Activated B cell treated with CpG ODN at 0.5 μM for 24 hours (primary cell): Measurements from ENCODE around the gene PCDHGC5. TPM values are rescaled to one million over a fixed set of nuclear protein-coding genes. Genes with fewer than 3 reads are reported as not detected.

Source experiments
- ATAC-seq: fragments of 200-7000 bp; cut with Tn5 transposase; one replicate; pipeline ENCODE4 v1.10.0; 2021; ENCODE audit warnings: low read depth, mild to moderate bottlenecking, moderate library complexity
- CTCF ChIA-PET: fragments of 350-600 bp; sonication (Branson Sonifier 250); formaldehyde crosslinking; loops from one replicate; lab custom pipeline; 2021; ENCODE audit warnings: antibody characterized with exemption; lab: Charles Lee
- POLR2A ChIA-PET: fragments of 350-600 bp; sonication (Branson Sonifier 250); formaldehyde crosslinking; loops from one replicate; lab custom pipeline; 2021; ENCODE audit warnings: antibody characterized with exemption; lab: Charles Lee
- DNase-seq: peaks from one replicate; pipeline ENCODE4 v3.0.0; 2022
- H3K27ac Mint-ChIP-seq: one replicate; pipeline ENCODE4 v1.8.0; 2020; ENCODE audit warnings: mixed read lengths
- H3K27me3 Mint-ChIP-seq: one replicate; pipeline ENCODE4 v1.8.0; 2021; ENCODE audit warnings: mixed read lengths
- H3K36me3 Mint-ChIP-seq: one replicate; pipeline ENCODE4 v1.8.0; 2021; ENCODE audit warnings: low read depth, mixed read lengths
- H3K4me1 Mint-ChIP-seq: one replicate; pipeline ENCODE4 v1.8.0; 2021; ENCODE audit warnings: mixed read lengths
- H3K4me3 Mint-ChIP-seq: one replicate; pipeline ENCODE4 v1.8.0; 2020; ENCODE audit warnings: mild to moderate bottlenecking, mixed read lengths
- H3K9me3 Mint-ChIP-seq: one replicate; pipeline ENCODE4 v1.8.0; 2020; ENCODE audit warnings: mixed read lengths
- CTCF ChIP-seq: fragments of 200-600 bp; IDR thresholded peaks from one replicate; pipeline ENCODE4 v1.8.0; 2022; ENCODE audit warnings: antibody characterized with exemption, mild to moderate bottlenecking
- intact Hi-C: fragments of 100-400 bp; cut with micrococcal nuclease; formaldehyde crosslinking; loops from one replicate; pipeline ENCODE4 v1.15.1; 2024
- total RNA-seq: library from RNA; stranded (reverse); gene quantifications from 2 replicates; pipeline ENCODE4 v1.2.3, GENCODE V29; 2022

PCDHGC5 gene
- total RNA-seq, 1 donor from 2014 or later = 0.38 TPM

DNA sequence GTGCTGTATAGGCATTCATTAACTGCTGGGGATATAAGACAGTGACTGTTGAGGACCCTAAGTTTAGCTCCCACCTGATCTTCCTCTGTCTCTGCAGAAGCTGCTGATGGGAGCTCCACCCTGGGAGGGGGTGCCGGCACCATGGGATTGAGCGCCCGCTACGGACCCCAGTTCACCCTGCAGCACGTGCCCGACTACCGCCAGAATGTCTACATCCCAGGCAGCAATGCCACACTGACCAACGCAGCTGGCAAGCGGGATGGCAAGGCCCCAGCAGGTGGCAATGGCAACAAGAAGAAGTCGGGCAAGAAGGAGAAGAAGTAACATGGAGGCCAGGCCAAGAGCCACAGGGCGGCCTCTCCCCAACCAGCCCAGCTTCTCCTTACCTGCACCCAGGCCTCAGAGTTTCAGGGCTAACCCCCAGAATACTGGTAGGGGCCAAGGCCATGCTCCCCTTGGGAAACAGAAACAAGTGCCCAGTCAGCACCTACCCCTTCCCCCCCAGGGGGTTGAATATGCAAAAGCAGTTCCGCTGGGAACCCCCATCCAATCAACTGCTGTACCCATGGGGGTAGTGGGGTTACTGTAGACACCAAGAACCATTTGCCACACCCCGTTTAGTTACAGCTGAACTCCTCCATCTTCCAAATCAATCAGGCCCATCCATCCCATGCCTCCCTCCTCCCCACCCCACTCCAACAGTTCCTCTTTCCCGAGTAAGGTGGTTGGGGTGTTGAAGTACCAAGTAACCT lies 22.1 kb downstream of the PCDHGC5 start:
- peak overlapping the region; percentile 32 for H3K4me3 Mint-ChIP-seq
- H3K27me3 Mint-ChIP-seq = no peaks in the 10 kb centered on the region
- intact Hi-C loops = loop anchor here (1.0 to 5.0 kb wide), 3 partner anchors 34 to 191 kb away; partner anchors contain the start of genes DIAPH1 and TAF7

GRCh38 chr5:141511771-141512325 lies 23.0 kb downstream of the PCDHGC5 start:
- peaks cover 90% of the 10 kb centered on the region for H3K4me1 Mint-ChIP-seq
- H3K9me3 Mint-ChIP-seq = no peaks in the 10 kb centered on the region
- H3K4me3 Mint-ChIP-seq = peak overlapping the region; percentile 32
- ATAC-seq (no peak), DNase-seq (no peak)
- TF ChIP-seq CTCF = no peak
- peak overlapping the region; percentile 62 for H3K27ac Mint-ChIP-seq
- H3K36me3 Mint-ChIP-seq = peaks cover 28% of the 10 kb centered on the region
- POLR2A ChIA-PET = interaction anchor here (0.9 to 5.3 kb wide), 3 partner anchors 11 to 191 kb away, joined by 3 to 24 read pairs (median 9); partner anchors contain the start of gene TAF7
- CTCF ChIA-PET = interaction anchor here (0.8 to 5.2 kb wide), 11 partner anchors 10 to 91 kb away, joined by 3 to 44 read pairs (median 7); partner anchors contain the start of genes PCDHGA11 and PCDHGA12
- intact Hi-C loops = loop anchor here (1.0 to 5.0 kb wide), 5 partner anchors 20 to 192 kb away; partner anchors contain the start of genes DIAPH1, PCDHGA12 and TAF7
- no peaks in the 10 kb centered on the region for H3K27me3 Mint-ChIP-seq

More for the DNA sequence above, 22.1 kb downstream of the PCDHGC5 start:
- peaks cover 19% of the 10 kb centered on the region for H3K36me3 Mint-ChIP-seq
- TF ChIP-seq CTCF = no peak
- ChIA-PET CTCF (interaction anchor here (1.0 to 5.2 kb wide), 6 partner anchors 9 to 90 kb away, joined by 3 to 44 read pairs (median 6); partner anchors contain the start of genes PCDHGA11 and PCDHGA12), POLR2A (interaction anchor here (0.8 to 5.3 kb wide), 3 partner anchors 20 to 191 kb away, joined by 3 to 24 read pairs (median 4); partner anchors contain the start of genes PCDHGA12 and TAF7)
- peak overlapping the region; percentile 62 for H3K27ac Mint-ChIP-seq
- peak; percentile 73 for ATAC-seq
- H3K4me1 Mint-ChIP-seq = peaks cover 89% of the 10 kb centered on the region
- peak; percentile 52 for DNase-seq
- H3K9me3 Mint-ChIP-seq = no peaks in the 10 kb centered on the region

- Mint-ChIP-seq H3K9me3 (no peaks in the 10 kb centered on the region), H3K27me3 (no peaks in the 10 kb centered on the region), H3K4me3 (peak overlapping the region; percentile 85), H3K4me1 (peaks cover 84% of the 10 kb centered on the region), H3K36me3 (peaks cover 33% of the 10 kb centered on the region), H3K27ac (peak overlapping the region; percentile 20)
- ChIA-PET CTCF (interaction anchor here (0.8 to 5.2 kb wide), 18 partner anchors 9 to 91 kb away, joined by 3 to 44 read pairs (median 4); partner anchors contain the start of genes PCDHGA11 and PCDHGA12), POLR2A (interaction anchor here (0.6 to 5.3 kb wide), 4 partner anchors 11 to 192 kb away, joined by 3 to 24 read pairs (median 6); partner anchors contain the start of gene TAF7)
- DNase-seq (peak; percentile 66), ATAC-seq (no peak)
- peak; percentile 37 for TF ChIP-seq CTCF
- intact Hi-C loops = loop anchor here (1.0 to 5.0 kb wide), 3 partner anchors 20 to 105 kb away; partner anchors contain the start of genes DIAPH1 and PCDHGA12
Measured at GRCh38 chr5:141512390-141512910, 23.6 kb downstream of the PCDHGC5 start.

DNA sequence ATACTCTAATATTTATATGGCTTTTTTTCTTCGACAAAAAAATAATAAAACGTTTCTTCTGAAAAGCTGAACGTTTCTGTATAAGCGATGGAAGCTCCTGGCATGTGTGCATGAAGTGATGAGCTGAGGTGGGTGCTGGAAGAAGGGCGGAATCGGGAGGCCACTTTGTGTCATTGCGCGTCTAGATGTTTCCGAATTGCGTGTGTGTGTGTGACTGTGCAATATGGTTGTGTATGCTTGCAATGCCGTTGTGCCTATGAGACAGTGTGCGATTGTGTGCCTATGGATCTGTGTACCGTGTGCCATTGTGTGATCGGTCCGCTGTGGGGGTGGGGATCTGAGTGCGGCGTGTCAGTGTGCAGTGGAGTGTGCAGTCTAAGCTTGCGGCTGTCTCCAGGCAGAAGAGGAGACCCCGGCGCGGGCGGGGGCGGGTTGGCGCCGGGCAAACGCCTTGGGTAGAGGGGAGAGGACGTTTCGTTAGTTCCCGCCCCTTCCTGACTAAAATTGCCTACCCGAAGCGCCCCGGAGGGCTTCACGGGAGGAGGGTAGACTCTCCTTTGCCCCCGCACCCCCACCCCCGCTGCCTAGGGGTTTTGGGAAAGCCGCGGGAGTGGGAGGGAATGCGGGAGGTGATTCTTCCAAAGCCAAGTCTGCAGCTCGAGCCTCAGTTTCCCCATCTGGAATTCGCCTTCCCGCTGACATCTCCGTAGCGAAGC lies 24.2 kb downstream of the PCDHGC5 start:
- Mint-ChIP-seq H3K27me3 (no peaks in the 10 kb centered on the region), H3K4me3 (peak overlapping the region; percentile 85), H3K27ac (peak overlapping the region; percentile 20), H3K4me1 (peaks cover 77% of the 10 kb centered on the region), H3K36me3 (peaks cover 39% of the 10 kb centered on the region), H3K9me3 (no peaks in the 10 kb centered on the region)
- peak; percentile 7 for ATAC-seq
- intact Hi-C loops = loop anchor here (1.0 to 5.0 kb wide), 3 partner anchors 21 to 104 kb away; partner anchors contain the start of genes DIAPH1 and PCDHGA12
- POLR2A ChIA-PET = interaction anchor here (0.6 to 5.3 kb wide), 5 partner anchors 10 to 193 kb away, joined by 3 to 24 read pairs (median 6); partner anchors contain the start of gene TAF7
- TF ChIP-seq CTCF = no peak
- DNase-seq = no peak
- CTCF ChIA-PET = interaction anchor here (0.8 to 5.2 kb wide), 19 partner anchors 10 to 92 kb away, joined by 3 to 44 read pairs (median 5); partner anchors contain the start of genes PCDHGA11 and PCDHGA12
